Measurements from ENCODE around the gene LMF1.

The LMF1 gene

DNA sequence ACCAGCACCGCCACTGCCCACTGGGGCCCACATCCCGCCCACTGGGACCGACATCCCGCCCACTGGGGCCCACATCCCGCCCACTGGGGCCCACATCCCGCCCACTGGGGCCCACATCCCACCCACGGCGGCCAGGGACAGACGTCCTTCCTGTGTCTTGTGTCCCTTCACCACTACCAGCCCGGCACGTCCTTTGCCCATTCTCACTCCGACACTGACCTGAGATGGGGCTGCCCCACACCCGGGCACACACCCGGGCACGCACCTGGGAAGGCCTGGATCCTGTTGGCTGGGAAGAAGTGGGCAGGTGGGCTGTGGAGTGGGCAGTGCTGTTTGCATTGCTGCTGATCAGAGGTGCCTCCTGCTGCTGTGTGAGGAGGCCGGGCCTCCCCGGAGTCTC, 141.9 kb downstream of the LMF1 start:
- CTCF ChIA-PET: no interaction called here
- POLR2A ChIA-PET: no interaction called here
- H3K4me3 ChIP-seq (ENCODE audit: low read depth, low read length): no peak overlapping the region
- TF ChIP-seq, protein P1, sequence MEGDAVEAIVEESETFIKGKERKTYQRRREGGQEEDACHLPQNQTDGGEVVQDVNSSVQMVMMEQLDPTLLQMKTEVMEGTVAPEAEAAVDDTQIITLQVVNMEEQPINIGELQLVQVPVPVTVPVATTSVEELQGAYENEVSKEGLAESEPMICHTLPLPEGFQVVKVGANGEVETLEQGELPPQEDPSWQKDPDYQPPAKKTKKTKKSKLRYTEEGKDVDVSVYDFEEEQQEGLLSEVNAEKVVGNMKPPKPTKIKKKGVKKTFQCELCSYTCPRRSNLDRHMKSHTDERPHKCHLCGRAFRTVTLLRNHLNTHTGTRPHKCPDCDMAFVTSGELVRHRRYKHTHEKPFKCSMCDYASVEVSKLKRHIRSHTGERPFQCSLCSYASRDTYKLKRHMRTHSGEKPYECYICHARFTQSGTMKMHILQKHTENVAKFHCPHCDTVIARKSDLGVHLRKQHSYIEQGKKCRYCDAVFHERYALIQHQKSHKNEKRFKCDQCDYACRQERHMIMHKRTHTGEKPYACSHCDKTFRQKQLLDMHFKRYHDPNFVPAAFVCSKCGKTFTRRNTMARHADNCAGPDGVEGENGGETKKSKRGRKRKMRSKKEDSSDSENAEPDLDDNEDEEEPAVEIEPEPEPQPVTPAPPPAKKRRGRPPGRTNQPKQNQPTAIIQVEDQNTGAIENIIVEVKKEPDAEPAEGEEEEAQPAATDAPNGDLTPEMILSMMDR (IDR thresholded peaks at IDR 0.05; ENCODE audit: insufficient read depth, low read length, missing control alignments): no peak
- DNase-seq (ENCODE audit: low read depth, low spot score): no peak

DNA sequence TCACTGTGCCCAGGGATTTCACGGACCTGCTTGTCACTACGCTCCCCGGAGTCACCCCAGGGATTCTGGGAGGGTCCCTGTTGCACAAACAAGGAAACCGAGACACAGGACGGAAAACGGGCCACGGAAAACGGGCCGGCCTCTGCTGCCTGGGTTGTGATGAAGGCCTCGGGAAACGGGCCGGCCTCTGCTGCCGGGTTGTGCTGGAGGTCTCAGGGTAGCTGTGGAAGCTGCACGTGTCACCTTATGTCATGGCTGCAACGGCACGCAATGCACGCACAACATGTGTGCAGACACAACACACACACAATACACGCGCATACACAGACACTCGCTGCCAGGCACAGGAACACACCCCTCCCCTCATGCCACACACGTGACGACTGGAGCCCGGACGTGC, 143.3 kb downstream of the LMF1 start:
- DNase-seq (ENCODE audit: low read depth, low spot score): no peak
- CTCF ChIA-PET: no interaction called here
- TF ChIP-seq, protein P1 (IDR thresholded peaks at IDR 0.05; ENCODE audit: insufficient read depth, low read length, missing control alignments): no peak
- POLR2A ChIA-PET: no interaction called here
- H3K4me3 ChIP-seq (ENCODE audit: low read depth, low read length): no peak overlapping the region

DNA sequence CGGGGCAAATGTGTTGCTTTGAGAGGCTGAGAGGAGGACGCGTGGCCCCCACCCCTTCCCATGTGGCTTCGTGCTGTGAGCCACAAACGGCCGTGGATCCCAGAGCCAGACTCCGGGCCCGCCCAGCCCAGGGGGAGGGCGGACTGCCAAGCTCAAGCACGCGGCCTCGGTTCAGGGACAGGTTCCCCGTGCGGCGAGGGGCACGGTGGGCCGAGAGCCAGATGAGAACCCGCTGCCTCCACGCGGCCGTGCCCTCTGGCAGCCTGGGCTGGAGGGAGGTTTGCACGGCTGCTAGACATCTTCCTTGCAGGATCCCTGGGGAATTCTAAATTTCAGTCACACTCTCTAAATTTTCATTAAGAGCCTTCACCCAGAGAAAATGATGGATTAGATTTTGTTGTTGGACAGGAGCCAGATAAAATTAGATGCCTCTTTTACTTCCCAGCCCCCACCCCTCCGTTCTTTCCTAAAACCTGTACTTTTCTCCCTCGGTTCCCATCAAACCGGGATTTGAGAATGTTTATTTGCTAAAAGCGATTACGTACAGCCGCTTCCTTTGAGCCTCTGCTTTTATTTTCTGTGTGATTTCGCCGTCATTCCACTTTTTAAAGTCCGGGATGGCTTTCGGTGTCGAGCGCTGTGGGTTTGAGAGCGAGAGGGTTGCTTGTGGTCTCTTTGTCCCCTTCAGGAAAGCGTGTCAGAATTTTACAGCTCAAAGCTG, 145.3 kb downstream of the LMF1 start:
- CTCF ChIA-PET: no interaction called here
- DNase-seq (ENCODE audit: low read depth, low spot score): no peak
- POLR2A ChIA-PET: no interaction called here
- no peak overlapping the region for H3K4me3 ChIP-seq (ENCODE audit: low read depth, low read length)
- TF ChIP-seq, protein P1 (IDR thresholded peaks at IDR 0.05; ENCODE audit: insufficient read depth, low read length, missing control alignments): no peak

DNA sequence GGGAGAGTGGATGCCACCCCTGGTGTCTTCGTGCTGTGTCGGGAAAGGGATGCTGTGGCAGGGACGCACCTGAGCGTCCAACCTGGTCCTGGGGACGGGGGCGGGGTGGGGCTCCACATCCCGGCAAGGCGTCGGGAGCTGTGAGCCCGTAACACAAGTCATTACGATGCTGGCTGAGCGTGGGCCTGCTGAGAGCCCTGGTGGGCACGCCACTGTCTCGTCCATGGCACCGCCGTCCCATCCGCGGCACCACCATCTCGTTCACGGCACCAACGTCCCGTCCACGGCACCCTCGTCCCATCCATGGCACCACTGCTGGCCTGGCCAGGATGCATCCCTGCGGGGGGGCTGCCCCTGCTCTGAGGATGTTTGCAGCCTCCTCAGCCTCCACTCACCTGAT, 146.2 kb downstream of the LMF1 start:
- TF ChIP-seq, protein P1 (IDR thresholded peaks at IDR 0.05; ENCODE audit: insufficient read depth, low read length, missing control alignments): no peak
- ChIA-PET CTCF (no interaction called here), POLR2A (no interaction called here)
- no peak for DNase-seq (ENCODE audit: low read depth, low spot score)
- no peak overlapping the region for H3K4me3 ChIP-seq (ENCODE audit: low read depth, low read length)

DNA sequence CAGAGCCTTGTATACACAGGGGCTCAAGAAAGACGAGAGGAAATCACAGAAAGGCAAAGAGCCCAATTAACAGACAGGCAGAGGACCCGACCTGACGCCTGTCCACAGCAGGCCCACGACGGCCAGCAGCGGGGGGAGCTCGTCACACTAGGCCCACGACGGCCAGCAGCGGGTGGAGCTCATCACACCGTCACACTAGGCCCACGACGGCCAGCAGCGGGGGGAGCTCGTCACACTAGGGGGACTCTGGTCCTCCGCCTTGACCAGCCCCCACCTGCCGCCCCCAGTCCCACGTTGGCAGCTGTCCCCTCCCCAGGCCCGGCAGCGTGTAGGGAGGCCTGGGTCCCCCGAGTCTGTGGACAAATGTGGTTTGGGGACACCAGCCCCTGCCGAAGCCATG, 146.6 kb downstream of the LMF1 start:
- TF ChIP-seq, protein P1 (IDR thresholded peaks at IDR 0.05; ENCODE audit: insufficient read depth, low read length, missing control alignments): no peak
- ChIA-PET CTCF (no interaction called here), POLR2A (no interaction called here)
- no peak overlapping the region for H3K4me3 ChIP-seq (ENCODE audit: low read depth, low read length)
- DNase-seq (ENCODE audit: low read depth, low spot score): no peak

DNA sequence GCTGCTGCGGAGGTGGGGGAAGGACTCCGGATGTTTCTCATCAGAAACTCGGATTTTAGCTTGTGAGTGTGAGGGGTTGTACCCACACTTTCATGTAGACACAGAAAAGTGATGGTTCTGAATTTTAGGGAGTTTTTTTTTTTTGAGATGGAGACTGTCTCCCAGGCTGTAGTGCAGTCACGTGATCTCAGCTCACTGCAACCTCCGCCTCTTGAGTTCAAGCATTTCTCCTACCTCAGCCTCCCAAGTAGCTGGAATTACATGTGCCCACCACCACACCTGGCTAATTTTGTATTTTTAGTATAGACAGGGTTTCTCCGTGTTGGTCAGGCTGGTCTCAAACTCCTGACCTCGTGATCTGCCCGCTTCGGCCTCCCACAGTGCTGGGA, 147.9 kb downstream of the LMF1 start:
- no peak for DNase-seq (ENCODE audit: low read depth, low spot score)
- ChIA-PET POLR2A (no interaction called here), CTCF (no interaction called here)
- H3K4me3 ChIP-seq (ENCODE audit: low read depth, low read length): no peak overlapping the region
- TF ChIP-seq, protein P1 (IDR thresholded peaks at IDR 0.05; ENCODE audit: insufficient read depth, low read length, missing control alignments): no peak
